DND-41 (cell line): Measurements from ENCODE around the gene DNASE2B.

ENCODE experiments used
- ATAC-seq: fragments of 200-7000 bp; cut with Tn5 transposase; 3 replicates; pipeline ENCODE4 v1.9.1; 2021; ENCODE audit warnings: low read depth; ENCODE audit not compliant: insufficient read depth
- DNase-seq: peaks from one replicate; pipeline ENCODE4 v3.0.0-alpha.2; 2020
- H2AFZ ChIP-seq: 2 replicates; pipeline ENCODE4 v1.6.0; 2012; ENCODE audit warnings: low read depth, low read length
- H3K27ac ChIP-seq: 2 replicates; pipeline ENCODE4 v1.5.1; 2012; ENCODE audit warnings: low read length, inconsistent platforms
- H3K27me3 ChIP-seq: fragments of 200-600 bp; sonication (generic); 2 replicates; pipeline ENCODE4 v1.6.0; 2012; ENCODE audit warnings: low read length, mild to moderate bottlenecking, inconsistent platforms; ENCODE audit not compliant: insufficient read depth, poor library complexity
- H3K36me3 ChIP-seq: 2 replicates; pipeline ENCODE4 v1.5.1; 2012; ENCODE audit warnings: low read length, inconsistent platforms; ENCODE audit not compliant: insufficient read depth
- H3K4me1 ChIP-seq: 2 replicates; pipeline ENCODE4 v1.5.1; 2012; ENCODE audit warnings: mild to moderate bottlenecking, low read length; ENCODE audit not compliant: insufficient read depth
- H3K4me2 ChIP-seq: 2 replicates; pipeline ENCODE4 v1.6.0; 2012; ENCODE audit warnings: mild to moderate bottlenecking, moderate library complexity, low read length, inconsistent platforms; ENCODE audit not compliant: insufficient read depth
- H3K4me3 ChIP-seq, 2 experiments: fragments of 200-600 bp in 1 of 2; shearing (Covaris generic) in 1 of 2; 2 replicates each; pipeline ENCODE4 v1.5.1; 2012 to 2016; ENCODE audit warnings: inconsistent platforms in 2 of 2, low read length in 2 of 2, mild to moderate bottlenecking in 2 of 2, low read depth in 1 of 2, moderate library complexity in 1 of 2
- H3K79me2 ChIP-seq: 2 replicates; pipeline ENCODE4 v1.6.0; 2012; ENCODE audit warnings: low read length, inconsistent platforms; ENCODE audit not compliant: insufficient read depth
- H3K9ac ChIP-seq: 2 replicates; pipeline ENCODE4 v1.6.0; 2012; ENCODE audit warnings: low read depth, mild to moderate bottlenecking, inconsistent platforms, low read length, moderate library complexity
- H3K9me3 ChIP-seq: 2 replicates; pipeline ENCODE4 v1.5.1; 2012; ENCODE audit warnings: low read length, moderate library complexity, mild to moderate bottlenecking, inconsistent platforms; ENCODE audit not compliant: insufficient read depth, severe bottlenecking
- H4K20me1 ChIP-seq: 2 replicates; pipeline ENCODE4 v1.6.0; 2012; ENCODE audit warnings: low read length; ENCODE audit not compliant: insufficient read depth
- EZH2 ChIP-seq: IDR thresholded peaks from 3 replicates; pipeline ENCODE4 v1.6.1; 2012; ENCODE audit warnings: borderline replicate concordance, low read depth, mild to moderate bottlenecking, moderate library complexity, low read length, inconsistent platforms; ENCODE audit not compliant: severe bottlenecking
- TF ChIP-seq, protein P1 (sequence below): IDR thresholded peaks from 2 replicates; pipeline ENCODE4 v1.5.1; 2012; ENCODE audit warnings: borderline replicate concordance, low read length, moderate library complexity, mild to moderate bottlenecking; ENCODE audit not compliant: poor library complexity, severe bottlenecking; ENCODE audit errors: extremely low read depth

DNASE2B gene

GRCh38 chr1:84430546-84430945 lies 32.3 kb downstream of the DNASE2B start:
- H3K9me3 ChIP-seq: no peaks in the 10 kb centered on the region
- no peak overlapping the region for H3K9ac ChIP-seq
- no peak overlapping the region for H3K4me3 ChIP-seq
- no peaks in the 10 kb centered on the region for H3K27me3 ChIP-seq
- H3K27ac ChIP-seq: no peak overlapping the region
- H2AFZ ChIP-seq: no peak overlapping the region
- DNase-seq (no peak), ATAC-seq (no peak)
- no peaks in the 10 kb centered on the region for H3K36me3 ChIP-seq
- no peak for TF ChIP-seq EZH2
- TF ChIP-seq, protein P1, sequence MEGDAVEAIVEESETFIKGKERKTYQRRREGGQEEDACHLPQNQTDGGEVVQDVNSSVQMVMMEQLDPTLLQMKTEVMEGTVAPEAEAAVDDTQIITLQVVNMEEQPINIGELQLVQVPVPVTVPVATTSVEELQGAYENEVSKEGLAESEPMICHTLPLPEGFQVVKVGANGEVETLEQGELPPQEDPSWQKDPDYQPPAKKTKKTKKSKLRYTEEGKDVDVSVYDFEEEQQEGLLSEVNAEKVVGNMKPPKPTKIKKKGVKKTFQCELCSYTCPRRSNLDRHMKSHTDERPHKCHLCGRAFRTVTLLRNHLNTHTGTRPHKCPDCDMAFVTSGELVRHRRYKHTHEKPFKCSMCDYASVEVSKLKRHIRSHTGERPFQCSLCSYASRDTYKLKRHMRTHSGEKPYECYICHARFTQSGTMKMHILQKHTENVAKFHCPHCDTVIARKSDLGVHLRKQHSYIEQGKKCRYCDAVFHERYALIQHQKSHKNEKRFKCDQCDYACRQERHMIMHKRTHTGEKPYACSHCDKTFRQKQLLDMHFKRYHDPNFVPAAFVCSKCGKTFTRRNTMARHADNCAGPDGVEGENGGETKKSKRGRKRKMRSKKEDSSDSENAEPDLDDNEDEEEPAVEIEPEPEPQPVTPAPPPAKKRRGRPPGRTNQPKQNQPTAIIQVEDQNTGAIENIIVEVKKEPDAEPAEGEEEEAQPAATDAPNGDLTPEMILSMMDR: no peak
- H3K4me1 ChIP-seq: peaks cover 20% of the 10 kb centered on the region
- H4K20me1 ChIP-seq: no peaks in the 10 kb centered on the region
- no peak overlapping the region for H3K4me2 ChIP-seq
- H3K79me2 ChIP-seq: no peaks in the 10 kb centered on the region

- TF ChIP-seq, protein P1: peak; percentile 86
- no peak for TF ChIP-seq EZH2
- Histone ChIP-seq H3K27ac (peak overlapping the region; percentile 54), H3K9ac (peak overlapping the region; percentile 37; the same call in 1 of the 2 replicates), H3K4me3 (peak overlapping the region in 1 of 2 experiments; percentile 47; a peak in 3 of 4 replicates), H3K9me3 (no peaks in the 10 kb centered on the region), H3K4me2 (peak overlapping the region; percentile 62), H2AFZ (peak overlapping the region; percentile 62), H3K79me2 (no peaks in the 10 kb centered on the region), H3K4me1 (peaks cover 20% of the 10 kb centered on the region), H4K20me1 (no peaks in the 10 kb centered on the region), H3K27me3 (no peaks in the 10 kb centered on the region), H3K36me3 (no peaks in the 10 kb centered on the region)
- DNase-seq: peak; percentile 72
- ATAC-seq: peak; percentile 82
These were observed 35.2 kb downstream of the DNASE2B start for GRCh38 chr1:84433258-84434080.

DNA sequence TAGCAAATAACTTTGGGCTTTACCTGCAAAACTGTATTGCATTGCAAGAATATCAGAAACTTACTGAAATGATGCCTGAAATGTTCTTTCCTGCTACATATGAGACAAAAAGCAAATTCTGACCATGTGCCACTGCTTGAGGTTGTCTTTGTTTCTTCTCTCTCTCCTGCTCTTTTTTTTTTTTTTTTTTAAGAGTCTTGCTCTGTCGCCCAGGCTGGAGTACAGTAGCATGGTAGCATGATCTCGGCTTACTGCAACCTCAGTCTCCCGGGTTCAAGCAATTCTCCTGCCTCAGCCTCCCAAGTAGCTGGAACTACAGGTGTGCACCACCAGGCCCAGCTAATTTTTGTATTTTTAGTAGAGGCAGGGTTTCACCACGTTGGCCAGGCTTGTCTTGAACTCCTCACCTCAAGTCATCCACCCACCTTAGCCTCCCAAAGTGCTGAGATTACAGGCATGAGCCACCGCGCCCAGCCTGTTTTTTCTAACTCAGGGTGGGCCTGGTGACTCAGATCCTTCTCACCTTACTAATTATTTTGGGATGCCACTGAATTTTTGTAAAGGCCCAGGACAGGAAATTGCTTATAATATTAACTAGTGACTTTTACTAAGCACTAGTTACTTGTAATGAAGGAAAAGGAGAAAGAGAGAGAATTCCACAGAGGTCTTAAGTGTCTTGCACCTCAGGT lies 35.9 kb downstream of the DNASE2B start:
- no peak for TF ChIP-seq EZH2
- peak; percentile 30; the same call in 2 of the 3 replicates for ATAC-seq
- peak overlapping the region; percentile 62 for H3K4me2 ChIP-seq

More for the DNA sequence above, 35.9 kb downstream of the DNASE2B start:
- H2AFZ ChIP-seq: peak overlapping the region; percentile 62
- H3K4me3 ChIP-seq: peak overlapping the region in 1 of 2 experiments; percentile 47; a peak in 1 of 4 replicates
- no peak for DNase-seq
- H3K27ac ChIP-seq: peak overlapping the region; percentile 54; the same call in 1 of the 2 replicates
- H3K27me3 ChIP-seq: no peaks in the 10 kb centered on the region
- H4K20me1 ChIP-seq: no peaks in the 10 kb centered on the region
- no peaks in the 10 kb centered on the region for H3K36me3 ChIP-seq
- H3K9ac ChIP-seq: no peak overlapping the region
- H3K4me1 ChIP-seq: peaks cover 20% of the 10 kb centered on the region
- H3K9me3 ChIP-seq: no peaks in the 10 kb centered on the region
- no peaks in the 10 kb centered on the region for H3K79me2 ChIP-seq
